ENCODE data around the gene SMARCD3.

SMARCD3 gene

DNA sequence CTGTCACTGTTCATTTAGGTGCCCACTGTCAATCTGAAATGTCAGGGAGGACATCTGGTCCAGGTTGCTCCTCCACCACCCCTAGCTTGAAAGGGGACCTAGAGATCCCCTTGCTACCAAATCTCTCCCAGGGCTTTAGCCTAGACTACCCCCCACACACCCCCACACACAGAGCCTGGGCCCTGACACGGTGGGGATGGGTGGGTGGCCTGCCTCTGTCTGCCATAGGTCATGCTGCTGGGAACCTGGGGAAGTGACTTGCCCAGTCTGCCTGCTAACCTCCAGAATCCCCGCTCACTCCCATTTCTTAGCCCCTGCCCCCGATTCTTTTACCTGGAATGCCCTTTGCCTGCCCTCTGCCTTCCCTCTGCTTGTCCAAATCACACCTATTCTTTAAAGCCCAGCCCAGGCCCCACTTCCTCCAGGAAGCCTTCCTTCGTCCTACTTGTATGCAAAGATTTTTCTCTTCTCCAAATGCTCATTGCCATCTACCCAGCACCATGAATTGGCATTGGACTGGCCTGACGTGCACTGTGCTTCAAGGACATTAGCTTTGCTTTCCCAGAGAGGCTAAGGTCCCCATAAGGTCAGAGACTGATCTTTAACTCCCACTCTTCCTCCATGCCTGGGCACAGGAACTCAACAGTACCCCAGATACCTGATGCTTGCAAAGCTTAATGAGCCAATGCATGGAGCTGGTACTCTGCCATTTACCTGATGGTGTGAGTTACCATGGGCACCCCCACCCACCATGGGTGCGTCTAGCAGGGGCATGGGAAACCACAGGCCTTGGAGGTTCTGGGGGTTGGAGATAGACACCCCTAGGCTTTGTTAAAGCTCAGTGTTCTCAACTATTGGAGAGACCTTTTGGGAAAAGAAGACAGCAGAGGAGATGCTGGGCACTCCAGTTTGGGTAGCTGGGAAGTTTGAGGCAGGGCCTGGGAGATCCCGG lies 2.0 kb upstream of the SMARCD3 start:
- no peak overlapping the region for H3K4me3 ChIP-seq (ENCODE audit: control insufficient read depth, low read depth, low read length)
- no peak for DNase-seq (ENCODE audit: low read depth)
- TF ChIP-seq, protein P1, sequence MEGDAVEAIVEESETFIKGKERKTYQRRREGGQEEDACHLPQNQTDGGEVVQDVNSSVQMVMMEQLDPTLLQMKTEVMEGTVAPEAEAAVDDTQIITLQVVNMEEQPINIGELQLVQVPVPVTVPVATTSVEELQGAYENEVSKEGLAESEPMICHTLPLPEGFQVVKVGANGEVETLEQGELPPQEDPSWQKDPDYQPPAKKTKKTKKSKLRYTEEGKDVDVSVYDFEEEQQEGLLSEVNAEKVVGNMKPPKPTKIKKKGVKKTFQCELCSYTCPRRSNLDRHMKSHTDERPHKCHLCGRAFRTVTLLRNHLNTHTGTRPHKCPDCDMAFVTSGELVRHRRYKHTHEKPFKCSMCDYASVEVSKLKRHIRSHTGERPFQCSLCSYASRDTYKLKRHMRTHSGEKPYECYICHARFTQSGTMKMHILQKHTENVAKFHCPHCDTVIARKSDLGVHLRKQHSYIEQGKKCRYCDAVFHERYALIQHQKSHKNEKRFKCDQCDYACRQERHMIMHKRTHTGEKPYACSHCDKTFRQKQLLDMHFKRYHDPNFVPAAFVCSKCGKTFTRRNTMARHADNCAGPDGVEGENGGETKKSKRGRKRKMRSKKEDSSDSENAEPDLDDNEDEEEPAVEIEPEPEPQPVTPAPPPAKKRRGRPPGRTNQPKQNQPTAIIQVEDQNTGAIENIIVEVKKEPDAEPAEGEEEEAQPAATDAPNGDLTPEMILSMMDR (conservative IDR thresholded peaks at IDR 0.05; ENCODE audit: control insufficient read depth, insufficient read depth, low read depth, low read length), result no peak

DNA sequence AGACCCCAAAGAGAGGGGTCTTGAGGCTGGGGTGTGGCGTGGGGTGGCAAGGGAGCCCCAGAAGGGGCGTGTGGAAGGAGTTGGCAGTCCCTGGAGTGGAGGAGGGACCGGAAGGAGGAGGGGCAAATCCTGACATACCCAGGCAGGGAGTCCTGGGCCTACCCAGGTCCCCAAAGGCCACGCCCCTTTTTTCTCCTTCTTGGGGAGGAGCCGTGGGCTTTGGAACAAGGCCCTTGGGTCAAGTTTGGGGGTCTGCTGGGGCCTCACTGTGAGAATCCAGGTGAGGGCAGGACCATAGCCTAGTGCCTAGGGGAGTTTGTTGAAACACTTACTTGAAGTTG lies 1.2 kb upstream of the SMARCD3 start:
- no peak for DNase-seq (ENCODE audit: low read depth)
- TF ChIP-seq, protein P1 (conservative IDR thresholded peaks at IDR 0.05; ENCODE audit: control insufficient read depth, insufficient read depth, low read depth, low read length), result no peak
- no peak overlapping the region for H3K4me3 ChIP-seq (ENCODE audit: control insufficient read depth, low read depth, low read length)

DNA sequence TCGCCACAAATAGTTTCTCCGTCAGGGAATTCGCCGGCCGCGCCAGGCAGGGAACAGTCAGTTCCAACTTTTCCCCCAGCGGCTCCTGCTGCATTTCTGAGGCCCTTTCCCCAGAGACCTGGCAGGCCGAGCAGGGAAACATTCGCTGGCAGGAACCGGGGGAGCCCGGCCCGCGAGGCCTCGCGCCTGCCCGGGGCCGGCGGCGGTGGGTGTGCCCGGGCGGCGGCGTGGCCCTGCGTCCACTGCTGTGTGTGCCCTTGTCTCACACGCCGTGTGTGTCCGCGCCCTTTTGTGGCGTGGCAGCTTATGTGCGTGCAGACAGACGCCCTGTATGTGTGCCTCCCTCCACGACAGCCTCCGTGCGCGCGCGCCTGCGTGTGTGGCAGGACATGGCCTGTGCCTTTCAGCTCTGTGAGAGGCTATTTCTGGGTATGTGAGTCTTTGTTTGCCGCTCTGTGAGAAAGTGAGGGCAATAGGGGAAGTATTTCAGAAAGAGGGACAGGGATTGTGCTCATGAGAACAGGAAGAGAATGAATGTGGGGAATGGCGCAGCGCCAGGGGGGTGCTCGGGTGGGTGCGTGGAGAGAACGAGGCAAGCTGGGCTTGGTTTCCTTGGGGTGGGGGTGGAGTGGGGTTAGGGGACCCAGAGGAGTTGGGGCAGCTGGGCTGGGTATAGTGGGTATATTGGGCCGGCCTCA lies 689 bp upstream of the SMARCD3 start:
- DNase-seq (ENCODE audit: low read depth), result peak; percentile 35
- TF ChIP-seq, protein P1 (conservative IDR thresholded peaks at IDR 0.05; ENCODE audit: control insufficient read depth, insufficient read depth, low read depth, low read length), result no peak
- H3K4me3 ChIP-seq (ENCODE audit: control insufficient read depth, low read depth, low read length), result peak overlapping the region; percentile 64

DNA sequence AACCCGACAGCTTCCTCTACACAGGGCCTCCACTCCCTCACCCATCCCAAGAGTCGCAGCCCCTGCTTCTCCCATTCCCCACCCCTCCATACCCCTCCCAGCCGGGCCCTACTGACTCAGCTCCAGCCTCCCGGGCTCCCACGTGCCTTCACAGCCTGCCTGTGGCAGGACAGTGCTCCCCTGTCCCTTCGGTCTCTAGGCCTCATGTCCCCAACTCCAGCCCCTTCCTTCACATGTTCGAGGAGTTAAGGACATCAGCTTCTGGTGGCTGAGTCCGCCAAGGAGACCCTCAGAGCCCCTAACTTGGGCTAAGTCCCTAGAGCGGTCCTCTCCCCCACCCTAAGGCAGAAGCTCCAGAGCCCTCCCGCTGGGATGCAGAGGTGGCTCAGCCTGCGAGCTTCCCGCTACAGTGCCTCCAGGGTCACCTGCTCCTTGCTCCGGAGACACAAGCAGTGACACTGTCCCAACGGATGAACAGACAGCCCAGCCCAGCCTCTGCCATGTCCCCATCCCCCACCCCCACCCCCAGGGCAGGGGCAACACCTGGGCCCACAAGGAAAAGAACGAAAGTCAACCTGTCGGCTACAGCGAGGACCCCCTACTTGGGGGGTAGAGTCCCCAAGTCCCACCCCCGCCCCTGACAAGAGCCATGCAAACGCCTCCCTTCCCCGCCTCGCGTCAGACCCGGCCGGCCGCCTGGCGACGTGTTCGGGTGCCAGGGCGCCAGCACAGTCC lies 716 bp downstream of the SMARCD3 start:
- H3K4me3 ChIP-seq (ENCODE audit: control insufficient read depth, low read depth, low read length), result peak overlapping the region; percentile 64
- no peak for DNase-seq (ENCODE audit: low read depth)
- TF ChIP-seq, protein P1 (conservative IDR thresholded peaks at IDR 0.05; ENCODE audit: control insufficient read depth, insufficient read depth, low read depth, low read length), result no peak

DNA sequence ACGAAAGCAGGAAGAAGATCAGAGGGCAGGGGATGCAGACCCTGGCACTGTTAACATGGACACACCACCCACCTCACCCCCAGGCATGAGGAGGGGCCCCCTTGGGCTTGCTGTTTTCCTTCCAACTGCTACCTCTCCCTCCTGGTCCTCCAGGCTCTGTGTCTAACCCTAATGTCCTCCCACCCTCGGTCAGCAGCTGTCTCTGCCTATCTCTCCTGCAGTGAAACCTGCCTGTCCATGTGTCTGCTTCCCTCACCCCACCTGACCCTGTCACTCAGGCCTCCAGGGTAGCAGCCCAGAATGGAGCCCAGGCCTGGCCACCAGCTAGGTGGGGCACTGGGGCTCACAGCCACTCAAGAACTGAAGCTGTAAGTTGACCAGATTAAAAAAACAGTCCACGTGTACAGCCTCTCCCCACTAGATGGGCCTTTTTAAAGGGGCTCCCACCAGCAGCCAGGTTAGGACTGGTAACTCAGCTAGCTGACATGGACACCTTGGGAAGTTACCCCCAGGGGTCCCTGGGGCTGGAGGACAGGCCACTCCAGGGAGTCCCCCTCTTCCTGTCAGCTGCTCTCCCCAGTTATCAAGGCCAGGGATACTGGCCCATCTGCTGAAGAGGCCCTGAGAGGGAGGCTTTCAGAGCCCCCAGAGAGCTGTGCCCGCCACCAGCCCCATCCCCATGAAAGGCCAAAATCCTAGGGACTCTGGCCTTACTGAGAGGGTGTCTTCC lies 1.5 kb downstream of the SMARCD3 start:
- TF ChIP-seq, protein P1 (conservative IDR thresholded peaks at IDR 0.05; ENCODE audit: control insufficient read depth, insufficient read depth, low read depth, low read length), result no peak
- H3K4me3 ChIP-seq (ENCODE audit: control insufficient read depth, low read depth, low read length), result peak overlapping the region; percentile 64
- DNase-seq (ENCODE audit: low read depth), result no peak

Data from fibroblast of mammary gland (primary cell).